ENCODE results near the gene NKX1-1. TPM values are rescaled to one million over a fixed set of nuclear protein-coding genes. Genes with fewer than 3 reads are reported as not detected.

The NKX1-1 gene
- total and polyA plus RNA-seq, 2 of the 8 experiments (the other 6 are each of a cell fraction or from before 2014, with no cell fraction given), result not detected

DNA sequence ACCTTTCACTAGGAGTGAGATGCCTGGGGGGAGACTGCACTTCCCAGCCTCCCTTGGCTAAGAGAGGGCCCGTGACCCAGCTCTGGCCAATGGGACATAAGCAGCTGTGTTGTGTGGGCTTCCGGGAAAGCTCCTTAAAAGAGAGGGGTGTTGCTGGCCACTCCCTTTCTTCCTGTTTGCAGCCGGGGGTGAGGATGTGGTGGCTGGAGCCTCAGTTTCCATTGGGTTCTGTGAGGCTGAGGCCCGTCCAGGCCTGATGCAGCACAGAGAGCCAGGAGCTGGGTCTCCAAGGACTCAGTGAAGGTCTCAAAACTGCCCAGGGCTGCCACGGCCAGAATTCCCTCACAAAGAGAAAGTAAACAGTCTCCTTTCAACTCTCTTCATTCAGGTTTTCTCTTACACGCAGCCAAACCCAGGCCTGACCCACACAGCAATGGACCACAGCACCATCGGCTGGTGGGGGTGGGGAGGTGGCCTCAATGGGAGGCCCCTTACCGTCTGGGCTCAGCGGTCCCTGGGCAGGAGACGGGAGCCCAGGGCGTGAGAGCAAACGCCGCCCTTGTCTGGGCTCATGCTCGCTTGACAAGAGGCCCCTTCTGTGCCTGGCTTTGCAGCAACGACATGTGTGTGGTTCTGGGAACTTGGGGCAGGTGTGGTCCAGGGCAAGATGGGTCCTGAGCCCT, 6.6 kb downstream of the NKX1-1 start:
- peaks cover 0 to 24% (median 0%) of the 10 kb centered on the region in 4 experiments; a peak in 1 of 8 replicates for H3K36me3 ChIP-seq (ENCODE audit: control insufficient read depth in 2 of 4, insufficient read depth in 4 of 4, low read length in 3 of 4)
- H3K9ac ChIP-seq (replicated peaks in 1 of 4; ENCODE audit: extremely low read depth in 1 of 4, low read depth in 3 of 4, low read length in 3 of 4), result no peak overlapping the region
- no peak overlapping the region for H2BK12ac ChIP-seq (ENCODE audit: low read depth, low read length)
- FAIRE-seq (no peak), DNase-seq (ENCODE audit: low read depth in 1 of 2, low spot score in 2 of 2) (no peak)
- H2AFZ ChIP-seq (ENCODE audit: low read length), result no peak overlapping the region
- no peak overlapping the region for H3K4me3 ChIP-seq (ENCODE audit: extremely low read depth in 1 of 4, insufficient read depth in 2 of 4, low read depth in 3 of 4, low read length in 4 of 4)
- WGBS, 2 experiments (ENCODE audit: extremely low coverage in 1 of 2, insufficient coverage in 1 of 2, insufficient read length in 1 of 2, insufficient replicate concordance in 2 of 2, low coverage in 1 of 2, low lambda C conversion rate in 2 of 2, missing lambda C conversion rate in 1 of 2), result 90% methylated on average over 14 of the region's 15 CpGs; no CpG with 5 or more reads in 1 of the 2 experiments
- H4K5ac ChIP-seq (ENCODE audit: insufficient read length, low read depth, low read length), result no peak overlapping the region
- no peak overlapping the region for H3K4ac ChIP-seq (replicated peaks; ENCODE audit: insufficient read length, low read depth, low read length)
- H3K9me3 ChIP-seq (ENCODE audit: insufficient read depth in 2 of 2, low read depth in 1 of 2, low read length in 1 of 2), result peaks cover 20 to 39% of the 10 kb centered on the region in 2 experiments
- H3K4me1 ChIP-seq (replicated peaks in 1 of 4; ENCODE audit: control insufficient read depth in 3 of 4, insufficient read depth in 4 of 4, low read length in 3 of 4), result peaks cover 0 to 12% (median 3%) of the 10 kb centered on the region in 4 experiments; a peak in 5 of 7 replicates
- H3K79me1 ChIP-seq (ENCODE audit: low read depth, low read length), result no peaks in the 10 kb centered on the region
- peak overlapping the region; percentile 46; the same call in 1 of the 2 replicates for H2BK15ac ChIP-seq (ENCODE audit: low read length)
- no peak overlapping the region for H2BK20ac ChIP-seq (ENCODE audit: low read length)
- POLR2A ChIA-PET (ENCODE audit: partially characterized antibody), result no interaction called here
- H3K14ac ChIP-seq (ENCODE audit: insufficient read length), result no peak overlapping the region
- H3K23me2 ChIP-seq (ENCODE audit: low read depth, low read length), result peaks cover 2% of the 10 kb centered on the region; the same call in 1 of the 2 replicates
- no peak overlapping the region for H3K56ac ChIP-seq (replicated peaks; ENCODE audit: insufficient read length, low read depth, low read length)
- no peak overlapping the region for H3K27ac ChIP-seq (ENCODE audit: low read depth, low read length)
- H3K18ac ChIP-seq (ENCODE audit: extremely low read depth, low read length), result no peak overlapping the region
- no peak overlapping the region for H4K91ac ChIP-seq (replicated peaks; ENCODE audit: insufficient read length, low read length)
- H2BK120ac ChIP-seq (replicated peaks; ENCODE audit: low read depth, low read length), result no peak overlapping the region
- CTCF ChIA-PET (ENCODE audit: partially characterized antibody), result interaction anchor here (0.8 to 2.9 kb wide), 3 partner anchors 44 to 230 kb away, joined by 3 to 14 read pairs (median 9); no protein-coding TSS in a partner anchor
- peak overlapping the region; percentile 2; the same call in 1 of the 2 replicates for H4K8ac ChIP-seq (ENCODE audit: extremely low read depth, insufficient read depth, low read length)
- no peak overlapping the region for H3K4me2 ChIP-seq (ENCODE audit: insufficient read depth in 1 of 2, low read depth in 2 of 2, low read length in 2 of 2)
- H4K20me1 ChIP-seq (replicated peaks in 1 of 2; ENCODE audit: control insufficient read depth in 1 of 2, insufficient read depth in 2 of 2, low read length in 2 of 2), result peaks cover 0 to 7% of the 10 kb centered on the region in 2 experiments
- peaks cover 41 to 47% (median 45%) of the 10 kb centered on the region in 4 experiments for H3K27me3 ChIP-seq (replicated peaks in 1 of 4; ENCODE audit: control insufficient read depth in 3 of 4, extremely low read depth in 1 of 4, insufficient read depth in 3 of 4, low read length in 3 of 4)
- H2AK5ac ChIP-seq (ENCODE audit: low read depth, low read length), result no peak overlapping the region
- no peak overlapping the region for H2BK5ac ChIP-seq (ENCODE audit: low read depth, low read length)
- H3K79me2 ChIP-seq (ENCODE audit: control insufficient read depth in 1 of 2, insufficient read depth in 2 of 2, low read length in 2 of 2), result no peaks in the 10 kb centered on the region
- H3K23ac ChIP-seq (ENCODE audit: insufficient read length), result no peak overlapping the region
- no peak for TF ChIP-seq CREB1 (IDR thresholded peaks at IDR 0.05)
- TF ChIP-seq, protein P1, sequence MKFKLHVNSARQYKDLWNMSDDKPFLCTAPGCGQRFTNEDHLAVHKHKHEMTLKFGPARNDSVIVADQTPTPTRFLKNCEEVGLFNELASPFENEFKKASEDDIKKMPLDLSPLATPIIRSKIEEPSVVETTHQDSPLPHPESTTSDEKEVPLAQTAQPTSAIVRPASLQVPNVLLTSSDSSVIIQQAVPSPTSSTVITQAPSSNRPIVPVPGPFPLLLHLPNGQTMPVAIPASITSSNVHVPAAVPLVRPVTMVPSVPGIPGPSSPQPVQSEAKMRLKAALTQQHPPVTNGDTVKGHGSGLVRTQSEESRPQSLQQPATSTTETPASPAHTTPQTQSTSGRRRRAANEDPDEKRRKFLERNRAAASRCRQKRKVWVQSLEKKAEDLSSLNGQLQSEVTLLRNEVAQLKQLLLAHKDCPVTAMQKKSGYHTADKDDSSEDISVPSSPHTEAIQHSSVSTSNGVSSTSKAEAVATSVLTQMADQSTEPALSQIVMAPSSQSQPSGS (IDR thresholded peaks at IDR 0.05; ENCODE audit: low read length), result no peak
- no peak for TF ChIP-seq NANOG (IDR thresholded peaks at IDR 0.05; ENCODE audit: insufficient read depth, low read depth, low read length, poor library complexity, severe bottlenecking)
- TF ChIP-seq SP4 (IDR thresholded peaks at IDR 0.05; ENCODE audit: low read length), result no peak
- TF ChIP-seq PHF8 (conservative IDR thresholded peaks at IDR 0.05; ENCODE audit: low read depth, low read length), result no peak
- TF ChIP-seq, protein P2, sequence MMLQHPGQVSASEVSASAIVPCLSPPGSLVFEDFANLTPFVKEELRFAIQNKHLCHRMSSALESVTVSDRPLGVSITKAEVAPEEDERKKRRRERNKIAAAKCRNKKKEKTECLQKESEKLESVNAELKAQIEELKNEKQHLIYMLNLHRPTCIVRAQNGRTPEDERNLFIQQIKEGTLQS (IDR thresholded peaks at IDR 0.05; ENCODE audit: insufficient read depth, low read depth, low read length), result no peak
- TF ChIP-seq SRF (IDR thresholded peaks at IDR 0.05; ENCODE audit: low read depth, low read length), result no peak
- TF ChIP-seq TEAD4 (IDR thresholded peaks at IDR 0.05; ENCODE audit: low read depth, low read length), result no peak
- TF ChIP-seq TBP (IDR thresholded peaks at IDR 0.05; ENCODE audit: low read depth, low read length), result no peak
- TF ChIP-seq EZH2 (IDR thresholded peaks at IDR 0.05; ENCODE audit: low read depth, low read length, severe bottlenecking), result no peak

Data from H1 (cell line).